HPDE6-E6E7 (cell line): ENCODE results near the gene GAS5.
"Not testable (repeated sequence)": the region's sequence is repeated elsewhere in the genome, so short reads cannot be mapped to it uniquely, and the experiment has no call there.

Experiments used
- DNase-seq: peaks from one replicate; pipeline ENCODE4 v3.0.0; 2011; ENCODE audit warnings: missing footprints; ENCODE audit errors: extremely low spot score

Gene GAS5

DNA sequence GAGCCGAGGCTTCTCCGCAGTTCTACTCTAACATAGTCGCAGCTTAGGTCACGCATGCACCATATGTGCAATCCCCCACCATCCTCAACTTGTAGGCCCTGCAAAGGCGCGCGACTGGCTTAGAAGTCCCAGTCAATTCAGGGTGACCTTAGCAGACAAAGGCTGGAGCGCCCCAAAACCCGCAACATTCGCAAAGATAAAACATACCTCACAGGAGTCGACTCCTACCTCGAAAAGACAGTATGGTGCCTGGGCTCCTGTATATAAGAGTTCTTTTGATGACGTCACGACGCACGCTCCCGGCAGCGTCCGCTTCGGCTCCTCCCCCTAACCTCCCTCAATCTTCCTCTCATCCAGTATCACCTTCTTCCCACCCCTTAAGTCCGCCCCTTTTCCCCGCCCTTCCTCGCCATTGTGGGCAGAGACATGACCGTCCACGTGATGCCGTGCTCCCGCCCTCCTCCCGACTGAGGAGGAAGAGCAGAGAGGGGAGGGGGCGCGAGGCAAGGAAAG lies at the start of gene GAS5:
GAS5 (minus strand) TSS at position 237 of the 513 bp plus-strand sequence.
- DNase-seq, result no peak

- no peak for DNase-seq
Measured at GRCh38 chr1:173917149-173917548, 49.4 kb upstream of the GAS5 start, which contains the start of gene SERPINC1. Gene SERPINC1, minus strand, starts transcription at chr1:173917327. Its CDS starts 68 bp downstream, at chr1:173917259.

- no peak for DNase-seq
Measured at GRCh38 chr1:173916667-173917066, 48.9 kb upstream of the GAS5 start.

GRCh38 chr1:173915596-173915995 lies 47.8 kb upstream of the GAS5 start:
- no peak for DNase-seq

DNA sequence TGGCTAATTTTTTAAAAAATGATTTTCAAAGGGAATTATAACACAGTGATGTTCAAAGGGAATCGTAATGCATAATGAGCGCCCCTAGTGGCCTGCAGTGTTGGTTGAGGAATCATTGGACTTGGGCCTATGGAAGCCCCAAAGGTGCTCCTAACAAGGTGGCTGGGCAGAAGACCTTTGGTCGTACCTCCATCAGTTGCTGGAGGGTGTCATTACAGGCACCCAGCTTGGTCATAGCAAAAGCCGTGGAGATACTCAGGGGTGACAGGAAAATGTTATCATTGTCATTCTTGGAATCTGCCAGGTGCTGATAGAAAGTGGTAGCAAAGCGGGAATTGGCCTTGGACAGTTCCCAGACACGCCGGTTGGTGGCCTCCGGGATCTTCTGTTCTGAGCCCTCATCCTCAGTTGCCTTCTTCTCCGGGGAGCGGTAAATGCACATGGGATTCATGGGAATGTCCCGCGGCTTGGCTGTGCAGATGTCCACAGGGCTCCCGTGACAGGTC lies 46.6 kb upstream of the GAS5 start:
- peak; percentile 20 for DNase-seq

GRCh38 chr1:173913111-173913510 lies 45.3 kb upstream of the GAS5 start:
- DNase-seq, result no peak

GRCh38 chr1:173903827-173904531 lies 36.2 kb upstream of the GAS5 start:
- no peak for DNase-seq

DNA sequence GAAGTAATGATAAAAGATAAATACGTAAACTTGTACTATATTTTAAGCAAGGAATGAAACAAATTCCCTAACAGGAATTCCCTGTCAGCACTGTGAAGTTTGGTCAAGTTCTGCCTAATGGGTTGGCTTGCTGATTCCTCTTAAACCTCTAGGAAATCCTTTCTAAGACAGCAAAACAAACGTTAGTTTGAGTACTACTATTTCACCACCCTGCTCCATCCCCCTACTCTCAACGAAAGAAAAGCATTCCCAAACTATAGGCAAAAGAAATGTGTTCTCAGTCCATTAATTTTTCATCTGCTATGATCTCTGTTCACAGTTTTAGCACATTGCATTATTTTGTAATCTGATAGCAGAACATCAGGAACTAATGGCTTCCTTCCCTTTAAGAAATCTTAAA lies 33.2 kb upstream of the GAS5 start:
- DNase-seq, result no peak

DNA sequence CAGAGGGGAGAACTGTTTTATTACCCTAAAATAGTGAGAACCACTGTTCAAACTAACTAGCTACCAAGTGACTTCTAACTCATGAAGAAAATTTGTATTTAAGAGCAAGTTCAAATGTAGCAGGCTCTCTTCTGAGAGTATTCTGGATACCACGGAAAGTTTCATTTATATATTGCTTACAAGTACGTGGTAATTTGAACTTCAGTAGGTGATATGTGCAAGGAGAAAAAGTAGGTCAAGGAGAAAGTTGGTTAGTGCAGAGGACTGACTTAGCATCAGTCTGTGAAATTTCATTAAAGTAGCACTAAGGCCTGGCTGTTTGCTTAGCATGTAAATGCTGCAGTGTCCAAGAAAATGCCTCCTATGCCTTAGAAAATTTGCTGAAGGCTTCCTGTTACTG lies 32.6 kb upstream of the GAS5 start:
- no peak for DNase-seq

- no peak for DNase-seq
Measured at GRCh38 chr1:173894189-173894588, 26.4 kb upstream of the GAS5 start.

GRCh38 chr1:173893611-173894010 lies 25.8 kb upstream of the GAS5 start:
- no peak for DNase-seq

DNA sequence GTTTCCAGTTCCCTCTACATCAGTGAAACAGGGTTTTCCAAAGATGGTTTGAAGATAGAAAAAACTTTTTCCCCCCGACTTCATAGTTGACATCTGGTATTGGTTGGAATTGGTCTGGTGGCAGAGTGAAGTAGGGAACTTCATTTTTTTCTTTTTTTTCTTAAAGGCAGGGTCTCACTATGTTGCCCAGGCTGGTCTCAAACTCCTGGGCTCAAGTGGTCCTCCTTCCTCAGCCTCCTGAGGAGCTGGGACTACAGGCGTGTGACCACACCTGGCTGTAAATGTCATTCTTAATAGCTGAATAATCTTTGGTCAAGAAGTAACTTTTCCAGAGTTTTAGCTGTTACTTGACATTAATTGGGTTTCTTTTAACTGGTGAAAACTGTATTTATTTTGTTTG lies 22.1 kb upstream of the GAS5 start:
- no peak for DNase-seq

DNA sequence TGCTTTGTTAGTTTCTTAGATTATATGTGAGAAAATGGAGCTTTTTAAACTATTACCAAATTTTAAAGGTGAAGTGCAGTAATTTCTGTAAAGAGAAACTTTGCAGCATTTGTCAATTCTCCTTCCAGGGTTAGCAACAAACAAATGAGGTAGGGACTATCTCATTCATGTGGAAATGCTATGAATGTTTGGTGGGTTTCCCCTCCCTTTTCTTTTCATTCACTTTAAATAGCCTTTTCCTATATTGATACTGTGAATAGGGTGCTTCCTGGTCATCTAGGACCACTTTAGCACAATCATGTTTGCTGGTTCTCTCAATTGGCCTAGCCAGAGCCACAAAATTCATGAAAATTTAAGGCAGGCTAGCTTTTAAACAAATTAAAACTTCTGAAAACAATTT lies 21.0 kb upstream of the GAS5 start:
- DNase-seq, result no peak

DNA sequence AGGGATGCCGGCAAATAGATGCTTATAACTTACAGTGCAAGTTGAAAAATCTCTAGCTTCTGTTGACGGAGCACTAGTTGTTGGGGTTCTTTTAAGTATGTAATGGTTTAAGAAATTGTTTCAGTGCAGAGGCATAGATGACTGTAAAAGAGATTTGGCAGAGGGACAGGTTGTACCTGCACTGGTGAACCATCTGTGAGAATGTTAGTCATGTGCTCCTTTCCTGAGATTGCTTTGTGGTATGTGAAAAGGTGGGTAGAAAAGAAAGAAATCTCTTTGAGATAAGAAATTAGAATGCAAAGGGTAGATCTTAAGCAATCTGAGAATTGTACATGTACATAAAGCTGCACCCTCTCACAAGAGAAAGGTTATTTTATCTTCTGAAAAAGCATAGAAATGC lies 19.8 kb upstream of the GAS5 start:
- DNase-seq, result no peak

DNA sequence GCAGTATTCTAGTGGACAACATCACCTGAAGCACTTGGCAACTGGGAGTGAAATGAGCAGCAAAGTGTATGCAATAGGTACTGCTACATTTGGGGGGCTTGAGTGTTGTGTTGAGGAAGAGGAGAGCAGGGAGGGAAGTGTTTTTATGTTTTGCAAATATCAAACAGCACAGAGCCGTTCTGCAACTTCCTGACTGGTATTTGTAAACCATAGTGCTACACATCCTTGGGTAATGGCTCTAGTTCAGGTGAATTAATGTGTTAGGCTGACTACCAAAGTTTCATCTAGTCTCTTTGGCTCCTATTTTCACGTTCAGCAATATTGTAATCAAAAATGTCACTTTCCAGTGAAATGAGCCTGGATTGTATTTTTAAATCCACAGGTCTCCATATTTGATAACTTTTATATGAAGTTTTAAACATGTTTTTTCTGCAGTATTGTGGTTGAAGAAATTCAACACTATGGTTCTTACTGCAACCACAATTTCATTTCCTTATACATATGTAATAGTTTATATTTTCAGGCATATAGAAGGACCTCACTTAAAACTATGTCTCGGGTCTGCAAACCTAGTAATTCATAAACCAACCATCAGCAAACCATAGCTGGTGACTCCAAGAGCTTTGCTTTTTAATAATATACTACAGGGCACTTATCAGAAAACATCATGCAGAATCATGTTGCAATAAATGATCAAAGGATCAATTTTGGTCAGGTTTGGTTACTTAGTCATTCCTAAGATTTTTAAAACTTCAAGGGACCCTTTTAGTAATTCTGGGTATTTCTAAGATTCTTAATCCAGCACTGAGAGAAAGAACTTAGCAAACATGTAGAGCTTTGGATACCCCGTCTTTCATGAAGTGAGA lies 19.2 kb upstream of the GAS5 start:
- DNase-seq, result no peak

- DNase-seq, result no peak
Measured at GRCh38 chr1:173884701-173885100, 16.9 kb upstream of the GAS5 start.

DNA sequence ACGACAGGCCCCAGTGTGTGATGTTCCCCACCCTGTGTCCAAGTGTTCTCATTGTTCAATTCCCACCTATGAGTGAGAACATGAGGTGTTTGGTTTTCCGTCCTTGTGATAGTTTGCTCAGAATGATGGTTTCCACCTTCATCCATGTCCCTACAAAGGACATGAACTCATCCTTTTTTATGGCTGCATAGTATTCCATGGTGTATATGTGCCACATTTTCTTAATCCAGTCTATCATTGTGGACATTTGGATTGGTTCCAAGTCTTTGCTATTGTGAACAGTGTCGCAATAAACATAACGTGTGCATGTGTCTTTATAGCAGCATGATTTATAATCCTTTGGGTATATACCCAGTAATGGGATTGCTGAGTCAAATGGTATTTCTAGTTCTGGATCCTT lies 13.3 kb upstream of the GAS5 start:
- not testable (repeated sequence) for DNase-seq

GRCh38 chr1:173878251-173878650 lies 10.5 kb upstream of the GAS5 start:
- DNase-seq, result no peak

- no peak for DNase-seq
Measured at GRCh38 chr1:173876732-173877131, 8.9 kb upstream of the GAS5 start.

DNA sequence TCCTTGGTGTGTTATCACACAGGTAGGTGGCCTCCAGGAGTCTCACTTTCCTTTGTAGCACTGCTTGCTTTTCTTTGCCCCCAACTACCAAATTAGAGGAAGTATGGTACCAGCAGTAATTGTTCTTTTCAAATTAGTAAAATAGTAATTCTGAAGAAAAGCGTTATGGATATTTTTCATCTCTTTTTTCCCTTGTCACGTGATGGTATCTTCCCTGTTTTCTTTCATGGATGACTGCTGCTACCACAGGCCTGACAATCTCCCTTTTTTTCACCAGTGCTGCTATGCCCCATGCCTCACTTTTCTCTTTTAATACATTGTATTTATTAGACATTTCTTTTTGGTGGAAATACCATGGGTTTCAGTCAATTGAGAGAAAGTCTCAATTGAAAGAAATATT lies 3.7 kb upstream of the GAS5 start:
- no peak for DNase-seq

GRCh38 chr1:173871091-173871490 lies 3.3 kb upstream of the GAS5 start:
- DNase-seq, result no peak

DNA sequence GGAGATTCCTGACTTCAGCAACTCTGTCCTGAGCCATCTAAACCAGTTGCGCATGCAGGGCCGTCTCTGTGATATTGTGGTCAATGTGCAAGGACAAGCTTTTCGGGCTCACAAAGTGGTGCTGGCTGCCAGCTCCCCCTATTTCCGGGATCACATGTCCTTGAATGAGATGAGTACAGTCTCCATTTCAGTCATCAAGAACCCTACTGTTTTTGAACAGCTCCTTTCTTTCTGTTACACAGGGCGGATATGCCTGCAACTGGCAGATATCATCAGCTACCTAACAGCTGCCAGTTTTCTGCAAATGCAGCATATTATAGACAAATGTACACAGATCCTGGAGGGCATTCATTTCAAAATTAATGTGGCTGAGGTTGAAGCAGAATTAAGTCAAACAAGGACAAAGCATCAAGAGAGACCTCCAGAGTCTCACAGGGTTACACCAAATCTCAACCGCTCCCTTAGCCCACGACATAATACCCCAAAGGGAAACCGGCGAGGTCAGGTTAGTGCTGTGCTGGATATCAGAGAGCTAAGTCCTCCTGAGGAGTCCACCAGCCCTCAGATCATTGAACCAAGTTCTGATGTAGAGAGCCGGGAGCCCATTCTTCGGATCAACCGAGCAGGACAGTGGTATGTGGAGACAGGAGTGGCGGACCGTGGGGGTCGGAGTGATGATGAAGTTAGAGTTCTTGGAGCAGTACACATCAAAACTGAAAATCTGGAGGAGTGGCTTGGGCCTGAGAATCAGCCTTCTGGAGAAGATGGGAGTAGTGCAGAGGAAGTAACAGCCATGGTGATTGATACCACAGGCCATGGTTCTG lies 2.7 kb upstream of the GAS5 start:
- no peak for DNase-seq
